Measurements from ENCODE around the gene MAST1.
"Not testable (repeated sequence)": the region's sequence is repeated elsewhere in the genome, so short reads cannot be mapped to it uniquely, and the experiment has no call there.

The MAST1 gene

GRCh38 chr19:12896460-12896859, 58.1 kb downstream of the MAST1 start:
- DNase-seq (ENCODE audit: low read depth): no peak

DNA sequence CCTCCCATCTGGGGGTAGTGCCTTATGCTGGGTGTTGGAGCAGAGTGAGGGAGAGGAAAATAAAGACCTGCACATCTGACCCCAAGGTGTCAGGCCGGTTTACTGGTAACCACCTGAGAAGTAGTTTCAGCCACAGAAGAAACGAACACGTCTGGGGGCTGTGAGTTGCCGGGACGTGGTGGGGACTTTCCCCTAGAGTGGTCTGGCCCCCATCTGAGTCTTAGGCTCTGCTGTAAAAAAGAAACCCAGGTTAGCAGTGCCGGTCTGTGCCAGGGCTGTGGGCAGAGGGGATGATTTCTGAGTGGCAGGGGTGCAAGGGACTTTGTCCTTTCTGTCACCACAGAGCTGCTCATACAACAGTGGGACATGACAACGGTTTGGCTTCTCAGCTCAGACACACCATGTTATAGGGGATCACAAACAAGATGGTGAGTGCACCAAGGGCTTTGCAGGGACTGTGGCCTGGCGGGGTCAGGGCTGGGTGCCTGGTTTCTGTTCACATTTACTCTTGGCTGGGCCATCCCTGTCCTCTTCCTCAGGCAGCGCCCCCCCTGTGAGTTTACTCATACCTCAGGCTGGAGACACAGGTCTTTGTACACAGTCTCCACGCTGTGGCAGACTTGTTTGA, 61.7 kb downstream of the MAST1 start:
- DNase-seq (ENCODE audit: low read depth): no peak

DNA sequence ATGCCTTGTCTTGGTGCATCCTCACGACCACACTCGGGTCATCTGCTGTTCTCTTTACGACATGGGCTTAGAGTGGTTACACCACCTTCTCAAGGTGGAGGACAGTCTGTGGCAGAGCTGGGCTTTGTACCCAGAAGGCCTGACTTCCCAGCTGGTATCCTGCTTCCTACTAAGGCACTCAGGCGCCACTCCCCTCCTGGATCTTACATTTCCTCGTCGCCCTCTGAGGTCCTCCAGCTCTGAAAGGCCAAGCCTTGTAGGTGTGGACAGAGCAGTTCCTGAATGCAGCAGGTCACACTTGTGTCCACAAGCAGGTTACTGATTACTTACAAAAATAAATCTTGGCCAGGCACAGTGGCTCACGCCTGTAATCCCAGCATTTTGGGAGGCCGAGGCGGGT, 68.9 kb downstream of the MAST1 start:
- DNase-seq (ENCODE audit: low read depth): no peak

DNA sequence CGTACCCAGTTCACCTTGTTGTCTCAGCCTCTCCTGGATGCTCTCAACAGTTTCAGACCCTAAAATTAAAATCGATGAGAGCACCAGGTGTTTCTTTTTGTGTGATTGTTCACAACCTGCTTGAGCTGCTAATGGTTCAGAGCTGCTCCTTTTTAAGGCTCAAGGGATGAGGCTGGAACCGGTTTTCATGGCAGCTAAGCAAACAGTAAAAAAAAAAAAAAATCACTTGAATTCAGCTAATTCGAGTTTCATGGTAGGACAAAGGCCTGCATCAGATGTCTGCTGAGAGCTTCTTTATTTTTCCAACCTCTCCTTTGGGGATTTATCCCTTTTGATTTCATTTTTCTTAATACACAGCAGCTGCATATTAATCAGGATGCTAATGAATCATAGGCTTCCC, 74.3 kb downstream of the MAST1 start:
- DNase-seq (ENCODE audit: low read depth): no peak

GRCh38 chr19:12913011-12913561, 74.8 kb downstream of the MAST1 start:
- no peak for DNase-seq (ENCODE audit: low read depth)

DNA sequence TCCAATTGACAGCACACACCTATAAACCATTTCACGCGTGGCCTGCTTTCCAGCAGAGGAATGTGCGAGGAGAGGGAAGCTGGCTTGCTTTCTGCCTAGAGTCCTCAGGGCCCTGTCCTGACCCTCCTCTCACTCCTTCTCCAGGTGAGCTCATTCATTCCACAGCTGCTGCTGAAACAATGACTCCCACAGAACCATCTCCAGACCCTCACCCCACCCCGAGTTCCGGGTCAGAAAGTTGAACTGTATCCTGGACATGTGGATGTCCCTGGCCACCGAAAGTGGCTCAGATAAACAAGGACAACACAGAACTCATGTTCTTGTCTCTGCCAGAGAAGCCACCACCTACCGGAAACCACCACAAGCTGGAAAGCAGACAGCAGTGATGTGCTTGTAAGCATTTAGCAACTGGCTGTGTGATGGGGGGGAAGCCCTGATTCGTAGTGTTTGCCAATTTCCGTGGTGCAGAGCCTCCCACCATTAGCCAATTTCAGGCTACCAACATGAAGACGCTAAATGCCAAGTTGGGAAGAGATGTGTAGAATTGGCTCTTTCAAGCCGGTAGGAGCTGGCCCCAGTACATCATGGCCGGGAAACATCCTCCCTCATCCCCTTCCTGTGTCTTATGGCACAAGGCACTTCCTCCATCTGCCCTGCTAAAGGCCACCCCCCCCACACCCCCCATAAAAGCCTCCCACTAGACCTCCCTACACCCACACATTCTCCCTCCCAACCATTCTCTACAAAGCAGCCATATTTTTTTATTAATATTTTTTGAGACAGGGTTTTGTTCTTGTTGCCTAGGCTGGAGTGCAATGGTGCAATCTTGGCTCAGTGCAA, 75.8 kb downstream of the MAST1 start:
- peak; percentile 86 for DNase-seq (ENCODE audit: low read depth)

DNA sequence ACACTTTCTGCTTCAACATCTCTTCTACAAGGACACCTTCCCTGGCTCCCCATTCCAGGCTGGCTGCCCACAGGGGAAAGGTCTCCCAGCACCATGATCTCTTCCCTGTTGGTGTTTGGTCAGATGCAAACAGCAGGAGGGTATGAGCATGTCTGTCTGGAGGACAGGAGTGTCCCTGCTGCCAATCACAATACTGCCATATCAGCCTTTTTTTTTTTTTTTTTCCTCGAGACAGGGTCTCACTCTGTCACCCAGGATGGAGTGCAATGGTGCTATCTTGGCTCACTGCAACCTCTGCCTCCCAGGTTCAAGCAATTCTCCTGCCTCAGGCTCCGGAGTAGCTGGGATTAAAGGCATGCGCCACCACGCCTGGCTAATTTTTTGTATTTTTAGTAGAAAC, 77.5 kb downstream of the MAST1 start:
- DNase-seq (ENCODE audit: low read depth): not testable (repeated sequence)

GRCh38 chr19:12918253-12918652, 79.9 kb downstream of the MAST1 start:
- no peak for DNase-seq (ENCODE audit: low read depth)

GRCh38 chr19:12921047-12921446, 82.7 kb downstream of the MAST1 start:
- no peak for DNase-seq (ENCODE audit: low read depth)

- DNase-seq (ENCODE audit: low read depth): no peak
Measured at GRCh38 chr19:12922959-12923358, 84.6 kb downstream of the MAST1 start.

All from CMK (cell line).